ENCODE results near the gene SEMA6B.

DNA sequence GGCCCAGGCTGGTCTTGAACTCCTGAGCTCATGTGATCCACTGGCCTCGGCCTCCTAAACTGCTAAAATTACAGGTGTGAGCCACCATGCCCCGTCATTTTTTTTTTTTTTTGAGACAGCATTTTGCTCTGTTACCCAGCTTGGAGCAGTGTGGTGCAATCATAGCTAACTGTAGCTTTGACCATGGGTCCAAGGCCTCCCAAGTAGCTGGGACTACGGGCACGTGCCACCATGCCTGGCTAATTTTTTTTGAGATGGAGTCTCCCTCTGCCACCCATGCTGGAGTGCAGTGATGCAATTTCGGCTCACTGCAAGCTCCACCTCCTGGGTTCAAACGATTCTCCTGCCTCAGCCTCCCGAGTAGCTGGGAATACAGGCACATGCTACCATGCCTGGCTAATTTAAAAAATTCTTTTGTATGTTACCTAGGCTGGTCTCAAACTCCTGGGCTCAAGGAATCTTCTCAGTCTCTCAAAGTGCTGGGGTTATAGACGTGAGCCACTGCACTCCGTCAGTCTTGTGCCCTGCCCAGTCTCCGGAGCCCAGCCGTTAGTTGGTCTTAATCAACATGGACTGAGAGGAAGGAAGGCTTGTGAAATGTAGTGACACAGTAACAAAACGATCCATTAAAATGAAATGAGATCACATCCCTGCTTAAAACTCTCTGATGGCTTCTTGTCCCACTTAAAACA is 18.2 kb downstream of the SEMA6B start:
- TF ChIP-seq, protein P1, sequence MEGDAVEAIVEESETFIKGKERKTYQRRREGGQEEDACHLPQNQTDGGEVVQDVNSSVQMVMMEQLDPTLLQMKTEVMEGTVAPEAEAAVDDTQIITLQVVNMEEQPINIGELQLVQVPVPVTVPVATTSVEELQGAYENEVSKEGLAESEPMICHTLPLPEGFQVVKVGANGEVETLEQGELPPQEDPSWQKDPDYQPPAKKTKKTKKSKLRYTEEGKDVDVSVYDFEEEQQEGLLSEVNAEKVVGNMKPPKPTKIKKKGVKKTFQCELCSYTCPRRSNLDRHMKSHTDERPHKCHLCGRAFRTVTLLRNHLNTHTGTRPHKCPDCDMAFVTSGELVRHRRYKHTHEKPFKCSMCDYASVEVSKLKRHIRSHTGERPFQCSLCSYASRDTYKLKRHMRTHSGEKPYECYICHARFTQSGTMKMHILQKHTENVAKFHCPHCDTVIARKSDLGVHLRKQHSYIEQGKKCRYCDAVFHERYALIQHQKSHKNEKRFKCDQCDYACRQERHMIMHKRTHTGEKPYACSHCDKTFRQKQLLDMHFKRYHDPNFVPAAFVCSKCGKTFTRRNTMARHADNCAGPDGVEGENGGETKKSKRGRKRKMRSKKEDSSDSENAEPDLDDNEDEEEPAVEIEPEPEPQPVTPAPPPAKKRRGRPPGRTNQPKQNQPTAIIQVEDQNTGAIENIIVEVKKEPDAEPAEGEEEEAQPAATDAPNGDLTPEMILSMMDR (IDR thresholded peaks at IDR 0.05; ENCODE audit: insufficient read depth, low read length, poor library complexity, severe bottlenecking), result no peak
- TF ChIP-seq EZH2phosphoT487 (conservative IDR thresholded peaks at IDR 0.05; ENCODE audit: low read length), result no peak
